ENCODE measurements around the gene ZNF407.

Gene ZNF407

GRCh38 chr18:74708169-74708568 lies 110.5 kb downstream of the ZNF407 start:
- H3K4me3 ChIP-seq (ENCODE audit: low read depth, low read length), result no peak overlapping the region
- TF ChIP-seq, protein P1, sequence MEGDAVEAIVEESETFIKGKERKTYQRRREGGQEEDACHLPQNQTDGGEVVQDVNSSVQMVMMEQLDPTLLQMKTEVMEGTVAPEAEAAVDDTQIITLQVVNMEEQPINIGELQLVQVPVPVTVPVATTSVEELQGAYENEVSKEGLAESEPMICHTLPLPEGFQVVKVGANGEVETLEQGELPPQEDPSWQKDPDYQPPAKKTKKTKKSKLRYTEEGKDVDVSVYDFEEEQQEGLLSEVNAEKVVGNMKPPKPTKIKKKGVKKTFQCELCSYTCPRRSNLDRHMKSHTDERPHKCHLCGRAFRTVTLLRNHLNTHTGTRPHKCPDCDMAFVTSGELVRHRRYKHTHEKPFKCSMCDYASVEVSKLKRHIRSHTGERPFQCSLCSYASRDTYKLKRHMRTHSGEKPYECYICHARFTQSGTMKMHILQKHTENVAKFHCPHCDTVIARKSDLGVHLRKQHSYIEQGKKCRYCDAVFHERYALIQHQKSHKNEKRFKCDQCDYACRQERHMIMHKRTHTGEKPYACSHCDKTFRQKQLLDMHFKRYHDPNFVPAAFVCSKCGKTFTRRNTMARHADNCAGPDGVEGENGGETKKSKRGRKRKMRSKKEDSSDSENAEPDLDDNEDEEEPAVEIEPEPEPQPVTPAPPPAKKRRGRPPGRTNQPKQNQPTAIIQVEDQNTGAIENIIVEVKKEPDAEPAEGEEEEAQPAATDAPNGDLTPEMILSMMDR (IDR thresholded peaks at IDR 0.05; ENCODE audit: insufficient read depth, low read depth, low read length, missing control alignments), result no peak
- DNase-seq (ENCODE audit: low read depth), result no peak

DNA sequence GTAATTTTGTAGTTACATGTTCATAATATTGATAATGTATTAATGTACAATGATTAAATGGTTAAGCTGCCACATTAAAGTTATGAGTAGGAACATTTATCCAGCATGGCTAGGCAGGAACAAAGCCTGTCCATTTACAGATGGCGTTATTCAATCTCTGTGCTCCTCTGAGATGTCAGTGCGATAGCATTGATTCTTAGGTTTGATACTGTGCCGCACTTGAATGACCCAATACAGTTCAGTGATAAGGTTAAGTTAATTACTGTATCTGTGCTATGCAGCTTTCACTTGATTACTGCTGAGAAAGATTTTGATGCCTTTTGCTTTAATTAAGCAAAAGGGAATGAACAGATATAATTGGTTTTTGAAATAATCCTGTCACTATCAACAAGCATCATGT lies 111.8 kb downstream of the ZNF407 start:
- no peak overlapping the region for H3K4me3 ChIP-seq (ENCODE audit: low read depth, low read length)
- TF ChIP-seq, protein P1 (IDR thresholded peaks at IDR 0.05; ENCODE audit: insufficient read depth, low read depth, low read length, missing control alignments), result no peak
- DNase-seq (ENCODE audit: low read depth), result no peak

- H3K4me3 ChIP-seq (ENCODE audit: low read depth, low read length), result no peak overlapping the region
- TF ChIP-seq, protein P1 (IDR thresholded peaks at IDR 0.05; ENCODE audit: insufficient read depth, low read depth, low read length, missing control alignments), result no peak
- no peak for DNase-seq (ENCODE audit: low read depth)
Measured at GRCh38 chr18:74714120-74714519, 116.5 kb downstream of the ZNF407 start.

- H3K4me3 ChIP-seq (ENCODE audit: low read depth, low read length), result no peak overlapping the region
- no peak for DNase-seq (ENCODE audit: low read depth)
- TF ChIP-seq, protein P1 (IDR thresholded peaks at IDR 0.05; ENCODE audit: insufficient read depth, low read depth, low read length, missing control alignments), result no peak
Measured at GRCh38 chr18:74714791-74715190, 117.1 kb downstream of the ZNF407 start.

GRCh38 chr18:74715306-74715705 lies 117.6 kb downstream of the ZNF407 start:
- TF ChIP-seq, protein P1 (IDR thresholded peaks at IDR 0.05; ENCODE audit: insufficient read depth, low read depth, low read length, missing control alignments), result no peak
- no peak for DNase-seq (ENCODE audit: low read depth)
- H3K4me3 ChIP-seq (ENCODE audit: low read depth, low read length), result no peak overlapping the region

DNA sequence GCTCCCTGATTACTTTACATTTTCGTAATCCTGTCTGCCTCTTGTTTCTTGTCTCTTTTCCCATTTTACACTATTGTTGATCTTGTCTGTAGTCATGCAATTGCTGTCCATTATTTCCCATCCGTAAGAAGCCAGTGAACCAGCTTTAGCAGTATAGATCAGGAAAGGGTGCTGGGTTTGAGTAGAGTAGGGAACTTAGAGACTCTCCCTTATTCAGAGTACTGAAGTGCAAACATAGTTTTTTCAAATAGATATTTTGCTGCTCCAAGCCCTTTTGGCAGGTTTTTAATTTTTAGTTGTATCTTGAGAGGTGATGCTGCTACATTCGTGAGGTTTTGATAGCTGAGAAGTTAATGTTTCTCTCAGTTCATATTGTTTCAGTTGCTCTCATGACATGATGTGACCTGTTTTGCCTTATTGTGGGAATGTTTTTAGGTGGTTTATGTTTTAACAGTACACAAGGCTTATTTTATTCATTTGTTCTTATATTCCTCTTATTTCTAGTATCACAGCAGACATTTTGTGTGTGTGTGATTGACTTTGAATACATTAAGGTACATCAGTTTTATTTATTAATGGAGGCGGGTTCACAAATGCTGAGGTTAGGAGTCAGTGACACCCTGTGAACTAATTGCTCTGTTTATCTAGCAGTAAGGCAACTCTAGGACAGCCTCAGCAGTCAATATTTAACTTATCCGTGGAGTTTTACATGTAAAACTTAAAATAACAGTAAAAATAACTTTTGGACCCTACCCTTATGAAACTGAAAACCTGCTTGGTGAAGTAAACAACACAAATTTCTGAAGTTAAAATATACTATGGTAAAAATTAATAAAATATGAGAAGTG lies 118.4 kb downstream of the ZNF407 start:
- TF ChIP-seq, protein P1 (IDR thresholded peaks at IDR 0.05; ENCODE audit: insufficient read depth, low read depth, low read length, missing control alignments), result no peak
- no peak overlapping the region for H3K4me3 ChIP-seq (ENCODE audit: low read depth, low read length)
- no peak for DNase-seq (ENCODE audit: low read depth)

DNA sequence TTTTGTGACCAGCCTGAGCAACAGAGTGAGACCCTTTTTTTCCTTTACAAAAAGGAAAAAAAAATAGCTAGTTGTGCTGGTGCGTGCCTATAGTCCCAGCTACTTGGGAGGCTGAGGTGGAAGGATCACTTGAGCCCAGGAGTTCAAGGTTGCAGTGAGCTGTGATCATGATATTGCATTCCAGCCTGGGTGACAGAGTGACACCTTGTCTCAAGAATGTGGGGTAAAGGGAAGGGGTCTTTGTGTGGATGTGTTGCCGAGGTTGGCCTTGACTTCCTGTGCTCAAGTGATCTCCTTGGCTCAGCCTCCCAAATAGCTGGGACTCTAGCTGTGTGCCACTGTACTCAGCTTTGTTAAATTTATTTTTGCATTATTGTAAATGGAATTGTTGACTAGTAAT lies 120.6 kb downstream of the ZNF407 start:
- TF ChIP-seq, protein P1 (IDR thresholded peaks at IDR 0.05; ENCODE audit: insufficient read depth, low read depth, low read length, missing control alignments), result no peak
- H3K4me3 ChIP-seq (ENCODE audit: low read depth, low read length), result no peak overlapping the region
- no peak for DNase-seq (ENCODE audit: low read depth)
